ENCODE measurements around the gene ACBD5. TPM values are rescaled to one million over a fixed set of nuclear protein-coding genes. Genes with fewer than 3 reads are reported as not detected.

ACBD5 gene
- total and polyA plus RNA-seq, 4 donors = 12.6 to 39.7 (median 17.1) TPM

GRCh38 chr10:27157150-27157549 is 83.4 kb downstream of the ACBD5 start:
- Histone ChIP-seq H3K36me3 (ENCODE audit: control insufficient read depth in 4 of 4, insufficient read depth in 3 of 4, low read depth in 1 of 4, low read length in 3 of 4) (peaks cover 0 to 12% (median 5%) of the 10 kb centered on the region in 4 donors), H3K4me3 (ENCODE audit: low read depth in 1 of 3, low read length in 3 of 3) (no peak overlapping the region), H3K9ac (ENCODE audit: low read depth in 1 of 2, low read length in 2 of 2) (no peak overlapping the region), H3K27ac (ENCODE audit: low read depth in 1 of 2, low read length in 2 of 2) (no peak overlapping the region), H3K27me3 (ENCODE audit: control insufficient read depth in 4 of 4, insufficient read depth in 4 of 4, low read length in 3 of 4) (no peaks in the 10 kb centered on the region), H3K9me3 (ENCODE audit: control insufficient read depth in 4 of 4, low read length in 3 of 4) (no peaks in the 10 kb centered on the region), H3K4me1 (ENCODE audit: control insufficient read depth in 4 of 4, insufficient read depth in 4 of 4, low read length in 3 of 4) (peaks cover 0 to 20% (median 13%) of the 10 kb centered on the region in 4 donors)
- no peak for DNase-seq (ENCODE audit: low spot score)
- TF ChIP-seq MAX (IDR thresholded peaks at IDR 0.05) = no peak
- no peak for TF ChIP-seq FOXA1 (IDR thresholded peaks at IDR 0.05)
- TF ChIP-seq SP1 (IDR thresholded peaks at IDR 0.05) = no peak
- TF ChIP-seq TAF1 (conservative IDR thresholded peaks at IDR 0.05) = no peak
- no peak for TF ChIP-seq RAD21 (IDR thresholded peaks at IDR 0.05)
- TF ChIP-seq JUND (IDR thresholded peaks at IDR 0.05) = no peak
- TF ChIP-seq NR2F2 (IDR thresholded peaks at IDR 0.05) = no peak
- no peak for TF ChIP-seq HNF4A (conservative IDR thresholded peaks at IDR 0.05)
- TF ChIP-seq RXRA (IDR thresholded peaks at IDR 0.05) = no peak
- no peak for TF ChIP-seq YY1 (IDR thresholded peaks at IDR 0.05)
- no peak for TF ChIP-seq CTCF (IDR thresholded peaks at IDR 0.05; ENCODE audit: low read depth, low read length, missing input control)
- no peak for TF ChIP-seq ATF3 (IDR thresholded peaks at IDR 0.05)
- no peak for TF ChIP-seq ZBTB33 (IDR thresholded peaks at IDR 0.05)
- no peak for TF ChIP-seq HNF4G (IDR thresholded peaks at IDR 0.05)
- no peak for TF ChIP-seq GABPA (IDR thresholded peaks at IDR 0.05 in 1 of 2, conservative IDR thresholded peaks at IDR 0.05 in 1 of 2)
- no peak for TF ChIP-seq FOXA2 (IDR thresholded peaks at IDR 0.05)
- no peak for TF ChIP-seq EGR1 (IDR thresholded peaks at IDR 0.05; ENCODE audit: low read depth in 2 of 2)
- TF ChIP-seq REST (IDR thresholded peaks at IDR 0.05) = no peak
- WGBS = 85% methylated on average over 2 of the region's 2 CpGs

All from liver (tissue), 9 donors.